MCF 10A (cell line): ENCODE data around the gene ING2. TPM values are rescaled to one million over a fixed set of nuclear protein-coding genes. Genes with fewer than 3 reads are reported as not detected.
"Not testable (repeated sequence)": the region's sequence is repeated elsewhere in the genome, so short reads cannot be mapped to it uniquely, and the experiment has no call there.

Experiments used
- BruUV-seq: library from RNA; stranded (reverse); fragments of 400-500 nt; replicated peaks from 2 replicates; lab custom pipeline; 2021; lab: Mats Ljungman, UMichigan
- CTCF ChIA-PET: fragments of 300-600 bp; sonication (Branson Sonifier 250); formaldehyde crosslinking; extraction: SDS; loops from one replicate; lab custom pipeline; 2021; ENCODE audit warnings: antibody characterized with exemption, inconsistent platforms; lab: Yijun Ruan, JAX
- POLR2A ChIA-PET: fragments of 300-600, 350-650 bp; sonication (Branson Sonifier 250); formaldehyde crosslinking; extraction: SDS; loops from one replicate; lab custom pipeline; 2020; ENCODE audit warnings: antibody characterized with exemption, inconsistent platforms; lab: Yijun Ruan, JAX
- DNase-seq: peaks from one replicate; pipeline ENCODE4 v3.0.0-alpha.2; 2018; ENCODE audit not compliant: unreplicated experiment
- H3K27ac Mint-ChIP-seq: one replicate; pipeline ENCODE4 v1.8.0; 2022; ENCODE audit warnings: mild to moderate bottlenecking, low read depth, mixed read lengths; ENCODE audit not compliant: unreplicated experiment
- H3K27me3 Mint-ChIP-seq: one replicate; pipeline ENCODE4 v1.8.0; 2022; ENCODE audit warnings: mixed read lengths; ENCODE audit not compliant: insufficient read depth, unreplicated experiment
- H3K36me3 Mint-ChIP-seq: one replicate; pipeline ENCODE4 v1.8.0; 2022; ENCODE audit warnings: mild to moderate bottlenecking, moderate library complexity, mixed read lengths; ENCODE audit not compliant: insufficient read depth, unreplicated experiment
- H3K4me1 Mint-ChIP-seq: one replicate; pipeline ENCODE4 v1.8.0; 2022; ENCODE audit warnings: mixed read lengths; ENCODE audit not compliant: insufficient read depth, unreplicated experiment
- H3K4me3 Mint-ChIP-seq: one replicate; pipeline ENCODE4 v1.8.0; 2022; ENCODE audit warnings: mild to moderate bottlenecking, moderate library complexity, mixed read lengths; ENCODE audit not compliant: unreplicated experiment
- H3K9me3 Mint-ChIP-seq: one replicate; pipeline ENCODE4 v1.8.0; 2022; ENCODE audit warnings: mixed read lengths; ENCODE audit not compliant: unreplicated experiment
- CTCF ChIP-seq: fragments of 200-600 bp; IDR thresholded peaks from one replicate; pipeline ENCODE4 v1.8.0; 2022; ENCODE audit warnings: antibody characterized with exemption, mild to moderate bottlenecking; ENCODE audit not compliant: unreplicated experiment
- intact Hi-C: fragments of 100-400 bp; cut with micrococcal nuclease; formaldehyde crosslinking; loops from 2 replicates; pipeline ENCODE4 v1.14.1; 2022
- total RNA-seq: library from RNA; stranded (reverse); gene quantifications from 2 replicates; pipeline ENCODE4 v1.2.3, GENCODE V29; 2022

The ING2 gene
- total RNA-seq, 1 experiment from 2014 or later = 10.5 TPM

GRCh38 chr4:183470821-183471220 lies 34.0 kb upstream of the ING2 start:
- intact Hi-C loops = loop anchor here (5.0 to 10.0 kb wide), 2 partner anchors 371 to 784 kb away; no protein-coding TSS in a partner anchor
- no TSS peak for BruUV-seq
- Mint-ChIP-seq H3K27me3 (no peaks in the 10 kb centered on the region), H3K36me3 (no peaks in the 10 kb centered on the region), H3K4me3 (no peak overlapping the region), H3K27ac (no peak overlapping the region), H3K4me1 (peaks cover 14% of the 10 kb centered on the region), H3K9me3 (no peaks in the 10 kb centered on the region)
- POLR2A ChIA-PET = interaction anchor here (2.5 kb wide), 1 partner anchor 33 kb away, joined by 6 read pairs; no protein-coding TSS in a partner anchor
- no peak for TF ChIP-seq CTCF
- CTCF ChIA-PET = interaction anchor here (0.9 to 5.8 kb wide), 3 partner anchors 9 to 131 kb away, joined by 3 to 47 read pairs (median 4); no protein-coding TSS in a partner anchor
- no peak for DNase-seq

DNA sequence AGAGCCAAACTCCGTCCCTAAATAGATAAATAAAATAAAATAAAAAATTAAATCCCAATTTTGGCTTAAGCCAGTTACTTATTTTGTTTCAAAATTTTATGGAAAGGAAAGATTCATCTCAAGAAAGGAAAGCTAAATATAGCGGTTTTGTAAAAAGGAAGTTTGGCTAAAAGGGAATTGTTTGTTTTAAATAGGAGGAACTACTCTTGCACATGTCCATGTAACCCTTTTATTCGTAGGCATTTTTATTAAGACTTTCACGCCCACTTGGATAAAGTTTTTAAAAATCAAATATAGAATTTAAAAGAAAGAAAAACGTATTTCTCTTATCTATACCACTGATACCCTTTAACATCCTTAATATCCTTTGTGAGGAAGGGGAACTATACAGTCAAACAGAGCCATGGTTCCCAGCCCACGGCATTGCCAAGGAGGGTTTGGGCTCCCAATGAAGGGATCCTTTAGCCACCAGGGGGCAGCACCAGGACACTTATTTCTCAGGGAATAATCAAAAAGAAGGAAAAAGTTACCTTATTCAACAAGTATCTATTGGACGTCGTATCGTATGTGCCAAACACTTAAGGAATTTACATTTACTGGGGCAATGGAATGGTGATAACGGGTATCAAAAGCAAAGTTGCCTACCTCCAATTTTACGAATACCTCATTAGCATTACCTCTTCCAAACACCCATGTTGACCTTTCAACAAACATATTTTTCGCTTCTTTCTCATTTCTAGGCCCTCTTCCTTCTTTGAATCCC lies 32.7 kb upstream of the ING2 start:
- H3K27ac Mint-ChIP-seq = no peak overlapping the region
- H3K4me3 Mint-ChIP-seq = no peak overlapping the region
- peak; percentile 63 for TF ChIP-seq CTCF
- no peaks in the 10 kb centered on the region for H3K36me3 Mint-ChIP-seq
- POLR2A ChIA-PET = interaction anchor here (0.7 kb wide), 1 partner anchor 10 kb away, joined by 4 read pairs; no protein-coding TSS in a partner anchor
- H3K4me1 Mint-ChIP-seq = peaks cover 14% of the 10 kb centered on the region
- H3K27me3 Mint-ChIP-seq = no peaks in the 10 kb centered on the region
- H3K9me3 Mint-ChIP-seq = no peaks in the 10 kb centered on the region
- BruUV-seq = no TSS peak
- DNase-seq = peak; percentile 90
- intact Hi-C loops = loop anchor here (1.0 to 10.0 kb wide), 7 partner anchors 32 to 783 kb away; partner anchors contain the start of genes RWDD4 and TRAPPC11
- CTCF ChIA-PET = interaction anchor here (0.6 to 5.8 kb wide), 7 partner anchors 9 to 706 kb away, joined by 3 to 47 read pairs (median 3); no protein-coding TSS in a partner anchor

- Mint-ChIP-seq H3K27me3 (no peaks in the 10 kb centered on the region), H3K9me3 (no peaks in the 10 kb centered on the region), H3K27ac (no peak overlapping the region), H3K4me1 (peaks cover 6% of the 10 kb centered on the region), H3K36me3 (no peaks in the 10 kb centered on the region), H3K4me3 (no peak overlapping the region)
- no peak for DNase-seq
- TF ChIP-seq CTCF = no peak
- ChIA-PET POLR2A (interaction anchor here (0.6 to 1.6 kb wide), 6 partner anchors 16 to 811 kb away, joined by 3 to 5 read pairs (median 3); no protein-coding TSS in a partner anchor), CTCF (interaction anchor here (1.2 kb wide), 1 partner anchor 122 kb away, joined by 3 read pairs; no protein-coding TSS in a partner anchor)
- intact Hi-C loops = loop anchor here (10.0 kb wide), 1 partner anchor 777 kb away; no protein-coding TSS in a partner anchor
- BruUV-seq = no TSS peak
These were observed 26.7 kb upstream of the ING2 start for GRCh38 chr4:183478123-183478522.

- no peak for DNase-seq
- Mint-ChIP-seq H3K36me3 (no peaks in the 10 kb centered on the region), H3K27me3 (no peaks in the 10 kb centered on the region), H3K9me3 (no peaks in the 10 kb centered on the region), H3K4me3 (no peak overlapping the region), H3K27ac (no peak overlapping the region), H3K4me1 (peaks cover 6% of the 10 kb centered on the region)
- CTCF ChIA-PET = interaction anchor here (0.5 to 1.2 kb wide), 3 partner anchors 122 to 590 kb away, joined by 3 read pairs; no protein-coding TSS in a partner anchor
- TF ChIP-seq CTCF = no peak
- no TSS peak for BruUV-seq
- POLR2A ChIA-PET = interaction anchor here (1.2 to 1.6 kb wide), 2 partner anchors 20 to 25 kb away, joined by 3 to 5 read pairs; no protein-coding TSS in a partner anchor
- intact Hi-C loops = loop anchor here (10.0 kb wide), 1 partner anchor 776 kb away; no protein-coding TSS in a partner anchor
These were observed 25.9 kb upstream of the ING2 start for GRCh38 chr4:183478926-183479325.

- H3K27ac Mint-ChIP-seq, intact Hi-C loops, POLR2A ChIA-PET, H3K36me3 Mint-ChIP-seq, H3K27me3 Mint-ChIP-seq, H3K4me1 Mint-ChIP-seq, DNase-seq, BruUV-seq, H3K9me3 Mint-ChIP-seq, H3K4me3 Mint-ChIP-seq: not testable (repeated sequence)
- CTCF ChIA-PET = interaction anchor here (0.6 kb wide), 1 partner anchor 234 kb away, joined by 4 read pairs; no protein-coding TSS in a partner anchor
These were observed 22.3 kb upstream of the ING2 start for GRCh38 chr4:183482515-183483095.
